Lung (tissue), 12 donors: ENCODE measurements around the gene ANKRD37. TPM values are rescaled to one million over a fixed set of nuclear protein-coding genes. Genes with fewer than 3 reads are reported as not detected.

ENCODE experiments used
- ATAC-seq: fragments of 200-7000 bp; cut with Tn5 transposase; one replicate; pipeline ENCODE4 v1.9.1; 2020; ENCODE audit warnings: moderate number of reproducible peaks; ENCODE audit not compliant: insufficient read depth, low FRiP score
- DNase-seq, 3 donors: peaks; one replicate each; pipeline ENCODE4 v3.0.0-alpha.2; 2013 to 2017
- H3K27ac ChIP-seq, 2 donors: one replicate each; pipeline ENCODE4 v1.5.1; 2013; ENCODE audit warnings: mild to moderate bottlenecking in 2 of 2, moderate library complexity in 2 of 2, control low read depth in 1 of 2, inconsistent platforms in 1 of 2, low read depth in 1 of 2, low read length in 1 of 2
- H3K27me3 ChIP-seq, 3 donors: one replicate each; pipeline ENCODE4 v1.5.1; 2013; ENCODE audit warnings: low read length in 2 of 3; ENCODE audit not compliant: control insufficient read depth in 3 of 3, insufficient read depth in 3 of 3
- H3K36me3 ChIP-seq, 4 donors: one replicate each; pipeline ENCODE4 v1.5.1; 2013; ENCODE audit warnings: low read length in 4 of 4, mild to moderate bottlenecking in 1 of 4, moderate library complexity in 1 of 4; ENCODE audit not compliant: control insufficient read depth in 4 of 4, insufficient read depth in 4 of 4
- H3K4me1 ChIP-seq, 5 donors: one replicate each; pipeline ENCODE4 v1.5.1; 2013; ENCODE audit warnings: low read length in 5 of 5, mild to moderate bottlenecking in 2 of 5, moderate library complexity in 1 of 5; ENCODE audit not compliant: control insufficient read depth in 5 of 5, insufficient read depth in 5 of 5
- H3K4me3 ChIP-seq: one replicate; pipeline ENCODE4 v1.5.1; 2013; ENCODE audit warnings: mild to moderate bottlenecking, control low read depth, moderate library complexity
- H3K9ac ChIP-seq, 2 donors: one replicate each; pipeline ENCODE4 v1.5.1; 2013; ENCODE audit warnings: low read length in 2 of 2, control low read depth in 1 of 2; ENCODE audit not compliant: insufficient read depth in 1 of 2
- H3K9me3 ChIP-seq, 4 donors: one replicate each; pipeline ENCODE4 v1.5.1; 2013; ENCODE audit warnings: low read length in 3 of 4, mild to moderate bottlenecking in 1 of 4, moderate library complexity in 1 of 4; ENCODE audit not compliant: control insufficient read depth in 4 of 4, insufficient read depth in 3 of 4
- WGBS, 2 donors: extraction: QIAGEN DNeasy Blood & Tissue Kit; methylation state at CpG; one replicate each; pipeline ENCODE4 v1.1.7; 2013; 5-methylcytosine and 5-hydroxymethylcytosine counted together
- polyA plus RNA-seq, 2 donors: library from polyadenylated mRNA; stranded (reverse); fragments of 200-250 nt; gene quantifications; one replicate each; pipeline ENCODE4 v1.2.1, GENCODE V29; 2013
- total RNA-seq, 2 donors: library from RNA; depleted of rRNA in 1 of 2; stranded (reverse); fragments of >200 nt in 1 of 2; gene quantifications; one replicate each; pipeline ENCODE4 v1.2.1, GENCODE V29; 2014 to 2021
- TF ChIP-seq, protein P1 (sequence below): IDR thresholded peaks from 2 replicates; pipeline ENCODE4 v1.5.1; 2012; ENCODE audit warnings: mild to moderate bottlenecking; ENCODE audit errors: control extremely low read depth, extremely low read depth
- donor health status: control.
- donor health status: control.
- donor health status: Bipolar disorder and iron deficiency.
- donor health status: healthy.
- donor health status: DM: yes; HTN: yes; CAD: no.

Gene ANKRD37
- total and polyA plus RNA-seq, 4 donors: 9.7 to 48.0 (median 14.4) TPM

DNA sequence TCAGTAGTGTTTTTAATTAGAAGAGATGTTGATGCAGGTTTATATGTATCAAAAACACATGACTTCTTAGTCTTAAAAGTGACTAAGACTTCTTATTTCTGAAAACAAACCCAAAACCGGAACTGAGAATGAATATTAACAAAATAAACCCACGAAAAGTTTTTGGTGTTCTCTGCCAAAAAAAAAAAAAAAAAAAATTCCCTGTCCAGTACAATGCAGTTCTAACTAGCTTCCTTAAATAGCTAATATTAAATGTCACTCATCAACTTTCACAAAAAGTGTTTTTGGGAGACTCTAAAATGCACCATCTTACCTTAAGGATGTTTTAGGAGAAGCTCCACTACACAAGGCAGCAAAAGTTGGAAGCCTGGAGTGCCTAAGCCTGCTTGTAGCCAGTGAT is 2.0 kb downstream of the ANKRD37 start:
- DNase-seq (no peak), ATAC-seq (no peak)
- Histone ChIP-seq H3K36me3 (peaks cover 2 to 21% (median 17%) of the 10 kb centered on the region in 4 donors), H3K27ac (no peak overlapping the region), H3K4me1 (peaks cover 0 to 15% (median 9%) of the 10 kb centered on the region in 5 donors), H3K27me3 (no peaks in the 10 kb centered on the region), H3K9ac (no peak overlapping the region), H3K4me3 (no peak overlapping the region), H3K9me3 (no peaks in the 10 kb centered on the region)
- TF ChIP-seq, protein P1, sequence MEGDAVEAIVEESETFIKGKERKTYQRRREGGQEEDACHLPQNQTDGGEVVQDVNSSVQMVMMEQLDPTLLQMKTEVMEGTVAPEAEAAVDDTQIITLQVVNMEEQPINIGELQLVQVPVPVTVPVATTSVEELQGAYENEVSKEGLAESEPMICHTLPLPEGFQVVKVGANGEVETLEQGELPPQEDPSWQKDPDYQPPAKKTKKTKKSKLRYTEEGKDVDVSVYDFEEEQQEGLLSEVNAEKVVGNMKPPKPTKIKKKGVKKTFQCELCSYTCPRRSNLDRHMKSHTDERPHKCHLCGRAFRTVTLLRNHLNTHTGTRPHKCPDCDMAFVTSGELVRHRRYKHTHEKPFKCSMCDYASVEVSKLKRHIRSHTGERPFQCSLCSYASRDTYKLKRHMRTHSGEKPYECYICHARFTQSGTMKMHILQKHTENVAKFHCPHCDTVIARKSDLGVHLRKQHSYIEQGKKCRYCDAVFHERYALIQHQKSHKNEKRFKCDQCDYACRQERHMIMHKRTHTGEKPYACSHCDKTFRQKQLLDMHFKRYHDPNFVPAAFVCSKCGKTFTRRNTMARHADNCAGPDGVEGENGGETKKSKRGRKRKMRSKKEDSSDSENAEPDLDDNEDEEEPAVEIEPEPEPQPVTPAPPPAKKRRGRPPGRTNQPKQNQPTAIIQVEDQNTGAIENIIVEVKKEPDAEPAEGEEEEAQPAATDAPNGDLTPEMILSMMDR: no peak
- WGBS, 2 donors: 48 to 77% methylated on average over 2 of the region's 2 CpGs

DNA sequence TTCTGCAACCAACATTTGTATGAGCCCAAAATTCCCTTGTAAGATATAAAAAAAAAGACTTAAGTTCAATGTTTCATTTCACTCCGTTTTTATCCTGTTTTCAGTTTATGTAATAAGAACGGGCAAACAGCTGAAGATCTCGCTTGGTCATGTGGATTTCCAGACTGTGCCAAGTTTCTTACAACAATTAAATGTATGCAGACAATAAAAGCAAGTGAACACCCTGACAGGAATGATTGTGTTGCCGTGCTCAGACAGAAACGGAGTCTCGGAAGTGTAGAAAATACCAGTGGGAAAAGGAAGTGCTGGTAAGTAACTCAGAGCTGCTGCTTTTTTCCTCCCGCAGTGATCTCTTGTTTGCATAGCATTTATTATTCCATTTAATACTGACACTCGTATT is 2.8 kb downstream of the ANKRD37 start:
- H3K27ac ChIP-seq: no peak overlapping the region
- ATAC-seq (no peak), DNase-seq (no peak)
- no peak overlapping the region for H3K4me3 ChIP-seq
- 72 to 75% methylated on average over 8 of the region's 8 CpGs for WGBS, 2 donors
- no peaks in the 10 kb centered on the region for H3K27me3 ChIP-seq
- TF ChIP-seq, protein P1: no peak
- H3K9me3 ChIP-seq: no peaks in the 10 kb centered on the region
- peaks cover 0 to 14% (median 7%) of the 10 kb centered on the region in 5 donors for H3K4me1 ChIP-seq
- no peak overlapping the region for H3K9ac ChIP-seq
- peaks cover 4 to 21% (median 18%) of the 10 kb centered on the region in 4 donors for H3K36me3 ChIP-seq

DNA sequence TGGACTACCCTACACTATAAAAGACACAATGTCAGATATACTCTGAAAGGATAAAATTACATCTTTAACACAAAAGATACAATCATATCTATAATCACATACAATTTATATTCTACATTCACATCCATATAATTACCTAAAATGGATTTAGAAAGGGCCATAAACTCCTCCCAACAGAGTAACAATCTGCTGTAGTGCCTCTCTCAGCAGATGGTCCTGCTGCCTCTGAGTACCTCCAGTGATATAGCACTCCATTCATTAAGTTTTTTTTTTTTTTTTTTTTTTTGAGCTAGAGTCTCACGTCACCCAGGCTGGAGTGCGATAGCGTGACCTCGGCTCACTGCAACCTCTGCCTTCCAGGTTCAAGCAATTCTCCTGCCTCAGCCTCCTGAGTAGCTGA is 7.4 kb downstream of the ANKRD37 start:
- H3K4me1 ChIP-seq: peaks cover 0 to 3% (median 0%) of the 10 kb centered on the region in 5 donors
- peaks cover 10 to 43% (median 32%) of the 10 kb centered on the region in 4 donors for H3K36me3 ChIP-seq
- DNase-seq (no peak), ATAC-seq (no peak)
- no peak overlapping the region for H3K9ac ChIP-seq
- no peaks in the 10 kb centered on the region for H3K27me3 ChIP-seq
- H3K27ac ChIP-seq: no peak overlapping the region
- TF ChIP-seq, protein P1: no peak
- H3K9me3 ChIP-seq: no peaks in the 10 kb centered on the region
- 97 to 99% methylated on average over 4 of the region's 4 CpGs for WGBS, 2 donors
- H3K4me3 ChIP-seq: no peak overlapping the region

DNA sequence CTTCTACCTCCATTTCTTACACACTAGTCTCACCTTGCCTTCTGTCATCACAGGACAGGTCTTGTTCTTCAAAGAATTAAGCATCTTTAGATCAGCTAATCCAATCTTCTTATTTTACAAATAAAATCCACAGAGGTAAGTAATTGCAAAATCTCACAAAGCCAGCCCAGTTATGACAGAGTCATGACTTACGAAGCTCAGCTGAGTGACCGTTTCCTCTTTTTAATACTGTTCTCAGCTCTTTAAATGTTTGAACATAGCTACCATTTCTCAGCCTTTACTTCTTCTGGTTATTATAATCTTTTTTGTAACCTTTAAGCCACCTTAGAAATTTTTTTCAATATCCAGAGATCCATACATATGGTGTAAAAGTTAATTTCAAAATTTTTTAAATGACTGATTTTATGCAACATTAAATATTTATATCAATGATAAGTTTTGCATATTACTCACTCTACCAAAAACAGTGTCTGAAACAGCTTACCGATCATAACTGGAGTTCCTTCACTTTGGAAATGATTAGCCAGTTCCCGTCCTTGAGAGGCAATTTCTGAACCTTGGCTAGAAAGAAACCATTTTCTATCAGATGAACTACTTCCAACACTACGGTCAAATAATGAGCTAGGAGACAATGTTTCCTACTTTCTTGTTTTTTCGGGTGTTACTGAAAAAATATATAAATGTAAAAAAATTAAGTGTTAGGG is 8.8 kb downstream of the ANKRD37 start:
- H3K9ac ChIP-seq: no peak overlapping the region
- DNase-seq (no peak), ATAC-seq (no peak)
- 82 to 84% methylated on average over 6 of the region's 6 CpGs for WGBS, 2 donors
- peaks cover 10 to 38% (median 31%) of the 10 kb centered on the region in 4 donors for H3K36me3 ChIP-seq
- H3K27me3 ChIP-seq: no peaks in the 10 kb centered on the region
- H3K4me1 ChIP-seq: no peaks in the 10 kb centered on the region
- H3K4me3 ChIP-seq: no peak overlapping the region
- H3K27ac ChIP-seq: no peak overlapping the region
- TF ChIP-seq, protein P1: no peak
- H3K9me3 ChIP-seq: peaks cover 0 to 3% (median 0%) of the 10 kb centered on the region in 4 donors
